CD4-positive, alpha-beta T cell treated with Interleukin-10 for 1 hour (primary cell): ENCODE results near the gene ADPRS.

Experiments used
- DNase-seq: peaks from one replicate; pipeline ENCODE4 v3.0.0-alpha.2; 2020

ADPRS gene

DNA sequence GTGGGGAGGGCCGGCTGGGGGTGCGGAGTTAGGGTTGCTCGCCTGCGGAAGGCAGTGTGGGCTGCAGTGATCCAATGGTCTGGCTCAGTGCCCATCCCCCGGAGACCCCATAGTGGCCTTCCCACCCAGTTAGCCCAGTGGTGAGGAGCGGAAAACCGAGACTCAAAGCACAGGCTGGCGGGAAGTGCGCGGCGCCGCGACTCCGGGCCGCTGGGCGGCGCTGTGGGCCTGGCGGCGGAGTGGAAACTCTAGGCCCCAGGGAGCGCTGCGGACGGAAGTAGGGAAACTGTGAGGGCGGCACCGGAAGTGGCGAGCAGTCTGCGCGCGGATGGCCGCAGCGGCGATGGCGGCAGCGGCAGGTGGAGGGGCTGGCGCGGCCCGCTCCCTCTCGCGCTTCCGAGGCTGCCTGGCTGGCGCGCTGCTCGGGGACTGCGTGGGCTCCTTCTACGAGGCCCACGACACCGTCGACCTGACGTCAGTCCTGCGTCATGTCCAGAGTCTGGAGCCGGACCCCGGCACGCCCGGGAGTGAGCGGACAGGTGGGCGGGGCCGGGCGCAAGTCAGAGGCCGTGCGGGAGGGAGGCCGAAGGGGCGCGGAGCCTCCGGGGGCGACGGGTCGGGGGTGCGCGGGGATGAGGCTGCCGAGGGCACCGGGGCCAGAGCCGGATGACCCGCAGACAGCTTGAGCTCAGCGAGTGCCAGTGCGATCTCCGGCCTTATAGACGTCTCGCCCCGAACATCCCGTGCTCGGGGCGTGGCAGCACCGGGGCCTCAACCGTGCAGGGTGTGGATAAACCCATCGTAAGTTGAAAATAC is at the start of gene ADPRS:
Gene ADPRS (plus strand): TSS at position 316 of the 816 bp plus-strand sequence. CDS start 13 bp downstream, at position 329.
- DNase-seq: peak; percentile 92

GRCh38 chr1:36040238-36040637 is 48.5 kb upstream of the ADPRS start:
- no peak for DNase-seq

GRCh38 chr1:36051821-36052220 is 36.9 kb upstream of the ADPRS start:
- DNase-seq: no peak

DNA sequence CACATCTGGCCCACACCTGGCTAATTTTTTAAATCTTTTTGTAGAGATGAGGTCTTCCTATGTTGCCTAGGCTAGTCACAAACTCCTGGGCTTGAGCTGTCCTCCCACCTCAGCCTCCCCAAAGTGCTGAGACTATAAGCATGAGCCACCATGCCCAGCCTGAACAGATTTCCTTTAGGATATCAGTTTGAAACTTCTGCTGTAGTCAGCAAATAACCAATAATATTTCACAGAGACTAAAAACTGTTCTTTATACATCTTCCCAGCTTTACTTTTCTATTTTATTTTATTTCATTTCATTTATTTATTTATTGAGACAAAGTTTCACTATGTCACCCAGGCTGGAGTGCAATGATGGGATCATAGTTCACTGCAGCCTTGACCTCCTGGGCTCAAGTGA is 34.7 kb upstream of the ADPRS start:
- DNase-seq: no peak

GRCh38 chr1:36055706-36056105 is 33.0 kb upstream of the ADPRS start:
- DNase-seq: no peak

DNA sequence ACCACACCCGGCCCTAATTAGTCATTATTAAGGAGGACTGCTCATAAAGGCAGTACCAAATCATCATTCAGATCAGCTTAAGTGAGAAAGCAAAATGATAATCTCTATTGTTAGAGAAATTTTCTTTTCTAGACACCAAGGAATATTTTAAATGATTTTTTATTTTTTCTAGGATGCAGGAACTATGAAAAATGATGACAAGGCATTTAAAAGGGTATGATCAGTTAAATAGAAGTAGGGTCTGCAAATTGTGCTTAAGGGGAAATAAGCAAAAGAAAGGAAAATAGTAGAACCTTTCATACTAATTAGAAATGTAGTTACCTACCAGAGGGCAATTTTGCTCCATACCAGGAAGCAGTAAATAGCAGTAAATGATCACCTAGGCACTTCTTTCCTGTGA is 26.4 kb upstream of the ADPRS start:
- no peak for DNase-seq

GRCh38 chr1:36067871-36068270 is 20.8 kb upstream of the ADPRS start:
- DNase-seq: no peak

DNA sequence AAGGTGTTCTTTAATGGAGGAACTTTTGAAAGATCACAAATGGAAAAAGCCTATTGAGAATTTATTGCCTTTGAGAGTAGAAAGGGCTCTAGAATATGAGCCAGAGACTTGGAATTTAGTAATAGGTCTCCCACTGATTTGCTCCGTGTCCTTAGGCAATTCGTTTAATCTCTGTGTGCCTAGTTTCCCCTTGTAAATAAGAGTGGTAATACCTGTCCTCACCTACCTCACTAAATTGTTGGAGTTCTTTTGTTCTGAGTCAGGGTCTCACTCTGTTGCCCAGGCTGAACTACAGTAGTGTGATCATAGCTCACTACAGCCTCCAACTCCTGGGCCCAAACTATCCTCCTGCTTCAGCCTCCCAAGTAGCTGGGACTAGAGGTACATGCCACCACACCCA is 19.8 kb upstream of the ADPRS start:
- no peak for DNase-seq

- no peak for DNase-seq
Observed at GRCh38 chr1:36070349-36070748, 18.3 kb upstream of the ADPRS start.

DNA sequence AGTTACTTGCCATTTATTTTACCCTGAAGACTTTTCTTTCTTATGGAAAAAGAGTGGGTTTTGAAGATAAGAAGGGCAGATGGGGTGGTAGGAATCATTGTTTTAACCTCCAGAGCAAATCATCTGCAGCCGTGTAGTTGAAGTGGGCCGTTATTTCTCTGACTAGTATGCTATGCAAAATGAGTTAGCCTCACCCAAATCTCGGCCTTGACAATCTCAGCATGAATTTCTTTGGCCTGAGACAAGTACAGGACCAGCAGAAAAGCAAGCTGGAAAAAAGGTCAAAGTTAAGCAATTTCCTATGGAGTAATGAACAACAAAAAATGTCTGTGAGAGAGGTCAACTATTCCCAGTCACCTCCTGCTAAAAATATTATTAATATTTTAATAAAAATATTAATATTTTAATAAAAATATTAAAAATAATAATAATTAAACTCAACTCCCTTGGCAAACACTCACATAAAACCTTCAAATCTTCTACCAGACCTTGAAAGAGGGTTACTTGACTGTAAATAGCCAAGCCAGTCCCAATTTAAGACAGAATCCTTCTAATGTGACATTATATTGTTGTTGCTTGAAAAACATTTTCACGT is 11.6 kb upstream of the ADPRS start:
- DNase-seq: no peak

DNA sequence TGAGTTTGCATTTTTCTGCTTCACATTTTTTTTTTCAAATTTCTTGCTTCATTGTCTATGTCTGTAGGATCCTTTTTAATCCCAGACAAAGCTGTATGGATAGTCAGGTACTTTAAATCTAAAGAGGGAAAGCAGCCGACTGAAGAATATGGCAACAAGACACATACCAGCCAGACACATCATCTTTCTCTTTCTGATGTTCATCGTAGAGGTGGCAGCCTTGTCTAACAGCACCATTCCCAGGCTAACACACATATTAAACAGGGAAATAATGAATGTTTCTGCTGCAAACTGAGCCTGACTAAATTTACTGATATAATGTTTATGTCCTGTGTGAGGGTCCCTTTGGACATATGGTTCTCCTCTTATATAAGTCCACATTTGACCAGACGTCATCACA is 8.5 kb upstream of the ADPRS start:
- no peak for DNase-seq

- no peak for DNase-seq
Observed at GRCh38 chr1:36080801-36081200, 7.9 kb upstream of the ADPRS start.

DNA sequence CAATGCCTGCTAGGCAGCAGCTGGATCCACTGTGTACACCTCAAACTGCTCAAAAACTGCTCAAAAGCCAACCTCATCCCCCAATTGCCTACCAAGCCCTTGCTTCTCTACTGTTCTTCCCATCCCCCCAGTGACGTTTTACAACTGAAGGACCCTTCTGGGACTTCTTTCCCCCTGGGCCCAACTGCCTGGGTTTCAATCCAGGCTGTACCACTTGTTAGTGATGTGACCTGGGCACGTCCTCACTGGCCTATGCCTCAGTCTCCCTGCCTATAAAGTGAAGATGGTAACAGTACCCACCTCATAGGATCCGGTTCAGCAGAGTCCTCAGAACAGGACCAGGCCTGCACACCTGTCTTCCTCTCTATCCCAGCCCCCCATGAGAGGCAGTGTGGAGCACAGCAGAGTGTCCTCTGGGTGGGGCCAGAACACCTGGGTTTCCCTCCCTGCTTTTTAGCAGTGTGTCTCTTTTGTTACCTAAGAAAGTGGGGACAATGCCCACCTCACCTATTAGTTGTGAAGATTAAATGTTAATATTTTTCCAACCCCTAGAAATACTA is 6.7 kb upstream of the ADPRS start:
- DNase-seq: no peak

- DNase-seq: no peak
Observed at GRCh38 chr1:36083219-36083618, 5.5 kb upstream of the ADPRS start.

- DNase-seq: no peak
Observed at GRCh38 chr1:36083635-36084496, 4.8 kb upstream of the ADPRS start, which contains the start of gene TEKT2. TEKT2 (plus strand) TSS chr1:36084094; CDS start chr1:36084922, 828 bp downstream.

- DNase-seq: no peak
Observed at GRCh38 chr1:36084497-36085115, 4.1 kb upstream of the ADPRS start.

GRCh38 chr1:36085126-36085525 is 3.6 kb upstream of the ADPRS start:
- DNase-seq: no peak

DNA sequence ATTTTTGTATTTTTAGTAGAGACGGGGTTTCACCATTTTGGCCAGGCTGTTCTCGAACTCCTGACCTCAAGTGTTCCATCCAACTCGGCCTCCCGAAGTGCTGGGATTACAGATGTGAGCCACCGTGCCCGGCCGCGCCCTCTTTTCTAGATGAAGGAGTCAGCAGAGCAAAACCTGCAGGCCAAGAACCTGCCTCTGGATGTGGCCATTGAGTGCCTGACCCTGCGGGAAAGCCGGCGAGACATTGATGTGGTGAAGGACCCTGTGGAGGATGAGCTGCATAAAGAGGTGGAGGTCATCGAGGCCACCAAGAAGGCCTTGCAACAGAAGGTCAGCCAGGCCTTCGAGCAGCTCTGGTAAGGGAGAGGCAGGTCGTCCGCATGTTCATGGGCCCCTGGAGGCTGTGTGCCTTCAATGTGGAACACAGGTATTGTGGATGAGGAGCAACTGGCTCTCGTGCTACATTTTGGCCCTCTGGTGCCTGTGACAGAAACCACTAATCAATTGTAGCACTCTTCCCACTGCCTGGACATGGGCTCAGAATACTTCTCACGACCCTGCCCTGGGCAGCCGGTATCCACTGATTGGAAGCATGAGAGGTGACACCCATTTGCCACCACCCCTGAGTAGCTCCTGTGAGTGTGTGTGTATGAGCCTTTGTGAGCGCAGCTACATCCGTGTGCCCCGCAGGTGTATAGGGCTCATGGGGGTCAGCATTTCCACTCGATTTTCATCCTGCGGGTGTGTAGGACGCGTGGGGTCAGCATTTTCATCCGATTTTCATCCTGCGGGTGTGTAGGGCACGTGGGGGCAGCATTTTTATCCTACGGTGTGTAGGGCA is 2.8 kb upstream of the ADPRS start:
- DNase-seq: no peak

- no peak for DNase-seq
Observed at GRCh38 chr1:36086529-36087232, 2.0 kb upstream of the ADPRS start.

GRCh38 chr1:36087233-36088123 is 1.2 kb upstream of the ADPRS start:
- no peak for DNase-seq
